HEK293 (cell line): ENCODE data around the gene ZNF749.

ENCODE experiments used
- GFI1B ChIP-seq: fragments of 450-650 bp; formaldehyde crosslinking; IDR thresholded peaks from 2 replicates; pipeline ENCODE4 v1.5.1; 2016; ENCODE audit warnings: missing biosample characterization, missing genetic modification characterization
- OSR2 ChIP-seq: fragments of 450-650 bp; formaldehyde crosslinking; IDR thresholded peaks from 2 replicates; pipeline ENCODE4 v1.5.1; 2016; ENCODE audit warnings: missing biosample characterization, missing genetic modification characterization
- PBX3 ChIP-seq: sonication (generic); formaldehyde crosslinking; IDR thresholded peaks from 2 replicates; pipeline ENCODE4 v1.8.1; 2022; ENCODE audit warnings: mild to moderate bottlenecking, moderate library complexity, missing genetic modification reagents
- RBAK ChIP-seq: fragments of 450-650 bp; formaldehyde crosslinking; IDR thresholded peaks from 2 replicates; pipeline ENCODE4 v1.5.1; 2016; ENCODE audit warnings: missing biosample characterization, missing genetic modification characterization
- REST ChIP-seq: fragments of 450-650 bp; formaldehyde crosslinking; IDR thresholded peaks from 2 replicates; pipeline ENCODE4 v1.5.1; 2016; ENCODE audit warnings: missing biosample characterization, missing genetic modification characterization
- SP2 ChIP-seq: fragments of 450-650 bp; formaldehyde crosslinking; IDR thresholded peaks from 2 replicates; pipeline ENCODE4 v1.5.1; 2016; ENCODE audit warnings: missing biosample characterization, missing genetic modification characterization
- SP3 ChIP-seq: fragments of 450-650 bp; formaldehyde crosslinking; IDR thresholded peaks from 2 replicates; pipeline ENCODE4 v1.5.1; 2016; ENCODE audit warnings: missing biosample characterization, missing genetic modification characterization
- ZBTB1 ChIP-seq: fragments of 450-650 bp; formaldehyde crosslinking; IDR thresholded peaks from 2 replicates; pipeline ENCODE4 v1.5.1; 2016; ENCODE audit warnings: missing biosample characterization, missing genetic modification characterization
- ZBTB7A ChIP-seq: fragments of 450-650 bp; formaldehyde crosslinking; IDR thresholded peaks from 2 replicates; pipeline ENCODE4 v1.5.1; 2016; ENCODE audit warnings: low read depth, missing biosample characterization, missing genetic modification characterization
- ZFP3 ChIP-seq: fragments of 450-650 bp; formaldehyde crosslinking; IDR thresholded peaks from 2 replicates; pipeline ENCODE4 v1.5.1; 2016; ENCODE audit warnings: low read depth, missing biosample characterization, missing genetic modification characterization
- ZFP69B ChIP-seq: fragments of 450-650 bp; formaldehyde crosslinking; IDR thresholded peaks from 2 replicates; pipeline ENCODE4 v1.5.1; 2016; ENCODE audit warnings: missing biosample characterization, missing genetic modification characterization
- ZIC2 ChIP-seq: fragments of 450-650 bp; formaldehyde crosslinking; IDR thresholded peaks from 2 replicates; pipeline ENCODE4 v1.5.1; 2016; ENCODE audit warnings: missing biosample characterization, missing genetic modification characterization
- ZNF121 ChIP-seq: fragments of 450-650 bp; formaldehyde crosslinking; IDR thresholded peaks from 2 replicates; pipeline ENCODE4 v1.5.1; 2016; ENCODE audit warnings: missing biosample characterization, missing genetic modification characterization
- ZNF140 ChIP-seq: fragments of 450-650 bp; formaldehyde crosslinking; IDR thresholded peaks from 2 replicates; pipeline ENCODE4 v1.5.1; 2016; ENCODE audit warnings: missing biosample characterization, missing genetic modification characterization
- ZNF202 ChIP-seq: fragments of 450-650 bp; formaldehyde crosslinking; IDR thresholded peaks from 2 replicates; pipeline ENCODE4 v1.5.1; 2016; ENCODE audit warnings: missing biosample characterization, missing genetic modification characterization, borderline replicate concordance
- ZNF266 ChIP-seq: fragments of 450-650 bp; formaldehyde crosslinking; IDR thresholded peaks from 2 replicates; pipeline ENCODE4 v1.5.1; 2016; ENCODE audit warnings: missing biosample characterization, missing genetic modification characterization, low read depth
- ZNF280D ChIP-seq: fragments of 450-650 bp; formaldehyde crosslinking; IDR thresholded peaks from 2 replicates; pipeline ENCODE4 v1.5.1; 2016; ENCODE audit warnings: missing biosample characterization, missing genetic modification characterization
- ZNF341 ChIP-seq: fragments of 450-650 bp; formaldehyde crosslinking; IDR thresholded peaks from 2 replicates; pipeline ENCODE4; 2016; ENCODE audit warnings: low read depth, missing biosample characterization, missing genetic modification characterization
- ZNF354C ChIP-seq: fragments of 450-650 bp; formaldehyde crosslinking; IDR thresholded peaks from 2 replicates; pipeline ENCODE4 v1.5.1; 2016; ENCODE audit warnings: missing biosample characterization, missing genetic modification characterization, low read depth, borderline replicate concordance
- ZNF366 ChIP-seq: fragments of 450-650 bp; formaldehyde crosslinking; conservative IDR thresholded peaks from 2 replicates; pipeline ENCODE4 v1.5.1; 2016; ENCODE audit warnings: missing biosample characterization, missing genetic modification characterization
- ZNF510 ChIP-seq: fragments of 450-650 bp; formaldehyde crosslinking; IDR thresholded peaks from 2 replicates; pipeline ENCODE4 v1.5.1; 2018; ENCODE audit warnings: mild to moderate bottlenecking, missing genetic modification characterization, missing biosample characterization; ENCODE audit not compliant: insufficient replicate concordance
- ZNF530 ChIP-seq: fragments of 450-650 bp; formaldehyde crosslinking; IDR thresholded peaks from 2 replicates; pipeline ENCODE4 v1.5.1; 2016; ENCODE audit warnings: low read depth, missing biosample characterization, missing genetic modification characterization
- ZNF548 ChIP-seq: fragments of 450-650 bp; formaldehyde crosslinking; IDR thresholded peaks from 2 replicates; pipeline ENCODE4 v1.5.1; 2016; ENCODE audit warnings: missing biosample characterization, missing genetic modification characterization
- ZNF571 ChIP-seq: fragments of 450-650 bp; formaldehyde crosslinking; IDR thresholded peaks from 2 replicates; pipeline ENCODE4 v1.5.0; 2017; ENCODE audit warnings: missing biosample characterization, missing genetic modification characterization
- ZNF624 ChIP-seq: fragments of 450-650 bp; formaldehyde crosslinking; IDR thresholded peaks from 2 replicates; pipeline ENCODE4 v1.5.1; 2017; ENCODE audit warnings: missing biosample characterization, missing genetic modification characterization
- ZNF677 ChIP-seq: fragments of 450-650 bp; IDR thresholded peaks from 2 replicates; pipeline ENCODE4 v1.5.0; 2018; ENCODE audit warnings: missing biosample characterization, mild to moderate bottlenecking, missing genetic modification characterization, moderate library complexity
- ZNF692 ChIP-seq: fragments of 450-650 bp; formaldehyde crosslinking; IDR thresholded peaks from 2 replicates; pipeline ENCODE4 v1.5.1; 2016; ENCODE audit warnings: missing biosample characterization, missing genetic modification characterization
- ZNF776 ChIP-seq: fragments of 450-650 bp; formaldehyde crosslinking; IDR thresholded peaks from 2 replicates; pipeline ENCODE4 v1.5.0; 2017; ENCODE audit warnings: missing biosample characterization, missing genetic modification characterization, borderline replicate concordance
- ZNF792 ChIP-seq: fragments of 450-650 bp; formaldehyde crosslinking; IDR thresholded peaks from 2 replicates; pipeline ENCODE4 v1.5.1; 2016; ENCODE audit warnings: missing biosample characterization, missing genetic modification characterization
- ZNF843 ChIP-seq: fragments of 450-650 bp; formaldehyde crosslinking; IDR thresholded peaks from 2 replicates; pipeline ENCODE4 v1.5.1; 2016; ENCODE audit warnings: missing biosample characterization, missing genetic modification characterization
- ZSCAN16 ChIP-seq: fragments of 450-650 bp; formaldehyde crosslinking; IDR thresholded peaks from 2 replicates; pipeline ENCODE4 v1.5.1; 2016; ENCODE audit warnings: missing biosample characterization, missing genetic modification characterization

ZNF749 gene

GRCh38 chr19:57435062-57435978 lies at the start of gene ZNF749 (continued):
- TF ChIP-seq ZNF571 (tag by site-specific recombination) (no peak), ZNF366 (tag by site-specific recombination) (no peak), ZNF677 (tag by site-specific recombination) (no peak), ZSCAN16 (tag by site-specific recombination) (no peak), ZNF510 (tag by site-specific recombination) (no peak), ZNF530 (tag by site-specific recombination) (no peak), GFI1B (tag by site-specific recombination) (no peak), ZFP3 (tag by site-specific recombination) (no peak), ZNF140 (tag by site-specific recombination) (no peak), SP3 (tag by site-specific recombination) (peak; percentile 93), PBX3 (peak; percentile 56; the same call in 1 of the 2 replicates), ZNF341 (tag by site-specific recombination) (peak; percentile 75), ZNF624 (tag by site-specific recombination) (no peak), ZNF548 (tag by site-specific recombination) (no peak), SP2 (tag by site-specific recombination) (peak; percentile 83), ZNF692 (peak; percentile 76; the same call in 1 of the 2 replicates), ZNF202 (no peak), OSR2 (tag by site-specific recombination) (no peak), ZFP69B (tag by site-specific recombination) (no peak), ZNF792 (tag by site-specific recombination) (no peak), ZNF280D (tag by site-specific recombination) (no peak), ZNF776 (no peak), ZNF121 (tag by site-specific recombination) (no peak), ZNF843 (tag by site-specific recombination) (peak; percentile 49; the same call in 1 of the 2 replicates), ZNF354C (tag by site-specific recombination) (no peak), REST (no peak), ZBTB1 (no peak), ZNF266 (tag by site-specific recombination) (no peak), RBAK (no peak), ZIC2 (tag by site-specific recombination) (no peak), ZBTB7A (no peak)
